ENCODE data around the gene LILRA2. TPM values are rescaled to one million over a fixed set of nuclear protein-coding genes. Genes with fewer than 3 reads are reported as not detected.
"Not testable (repeated sequence)": the region's sequence is repeated elsewhere in the genome, so short reads cannot be mapped to it uniquely, and the experiment has no call there.

Gene LILRA2
- total RNA-seq, 2 experiments from 2014 or later: not detected

DNA sequence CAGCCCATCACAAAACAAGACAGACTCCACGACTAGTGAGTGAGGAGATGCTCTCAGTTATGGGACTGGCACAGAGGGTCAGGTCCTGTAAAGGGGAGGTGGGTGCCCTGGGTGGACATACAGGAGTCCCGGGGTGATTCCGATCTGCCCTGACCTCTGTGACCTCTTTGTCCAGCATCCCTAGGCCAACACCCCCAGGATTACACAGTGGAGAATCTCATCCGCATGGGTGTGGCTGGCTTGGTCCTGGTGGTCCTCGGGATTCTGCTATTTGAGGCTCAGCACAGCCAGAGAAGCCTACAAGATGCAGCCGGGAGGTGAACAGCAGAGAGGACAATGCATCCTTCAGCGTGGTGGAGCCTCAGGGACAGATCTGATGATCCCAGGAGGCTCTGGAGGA, 13.4 kb downstream of the LILRA2 start:
- no peak for ATAC-seq
- H3K27me3 Mint-ChIP-seq: peaks cover 22% of the 10 kb centered on the region

DNA sequence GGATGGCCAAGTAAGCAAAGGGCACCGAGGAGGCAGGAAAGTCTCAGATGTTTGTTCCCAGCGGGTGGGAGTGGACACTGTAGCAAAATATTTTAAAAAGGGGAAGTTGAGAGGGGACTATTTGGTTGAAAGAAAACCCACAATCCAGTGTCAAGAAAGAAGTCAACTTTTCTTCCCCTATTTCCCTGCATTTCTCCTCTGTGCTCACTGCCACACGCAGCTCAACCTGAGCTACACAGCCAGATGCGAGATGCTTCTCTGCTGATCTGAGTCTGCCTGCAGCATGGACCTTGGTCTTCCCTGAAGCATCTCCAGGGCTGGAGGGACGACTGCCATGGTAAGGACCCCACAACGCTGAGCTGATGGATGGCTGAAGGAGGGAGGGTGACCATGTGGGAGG, 19.9 kb downstream of the LILRA2 start, which contains the start of gene LILRA1:
TSS of gene LILRA1 (plus strand) at position 188 of the 400 bp plus-strand sequence. CDS start 613 bp downstream, outside the sequence.
- DNase-seq; H3K27ac Mint-ChIP-seq; POLR2A ChIA-PET; ATAC-seq; H3K36me3 Mint-ChIP-seq (ENCODE audit: low read depth); intact Hi-C loops (cut with micrococcal nuclease); H3K4me1 Mint-ChIP-seq (ENCODE audit: low read depth); CTCF ChIA-PET; H3K9me3 Mint-ChIP-seq; H3K4me3 Mint-ChIP-seq: not testable (repeated sequence)
- H3K27me3 Mint-ChIP-seq: peaks cover 12% of the 10 kb centered on the region

More for the DNA sequence above, 13.4 kb downstream of the LILRA2 start:
- CTCF ChIA-PET: no interaction called here
- peaks cover 1% of the 10 kb centered on the region for H3K36me3 Mint-ChIP-seq (ENCODE audit: low read depth)
- POLR2A ChIA-PET: no interaction called here
- no peak overlapping the region for H3K4me3 Mint-ChIP-seq
- TF ChIP-seq, protein P1, sequence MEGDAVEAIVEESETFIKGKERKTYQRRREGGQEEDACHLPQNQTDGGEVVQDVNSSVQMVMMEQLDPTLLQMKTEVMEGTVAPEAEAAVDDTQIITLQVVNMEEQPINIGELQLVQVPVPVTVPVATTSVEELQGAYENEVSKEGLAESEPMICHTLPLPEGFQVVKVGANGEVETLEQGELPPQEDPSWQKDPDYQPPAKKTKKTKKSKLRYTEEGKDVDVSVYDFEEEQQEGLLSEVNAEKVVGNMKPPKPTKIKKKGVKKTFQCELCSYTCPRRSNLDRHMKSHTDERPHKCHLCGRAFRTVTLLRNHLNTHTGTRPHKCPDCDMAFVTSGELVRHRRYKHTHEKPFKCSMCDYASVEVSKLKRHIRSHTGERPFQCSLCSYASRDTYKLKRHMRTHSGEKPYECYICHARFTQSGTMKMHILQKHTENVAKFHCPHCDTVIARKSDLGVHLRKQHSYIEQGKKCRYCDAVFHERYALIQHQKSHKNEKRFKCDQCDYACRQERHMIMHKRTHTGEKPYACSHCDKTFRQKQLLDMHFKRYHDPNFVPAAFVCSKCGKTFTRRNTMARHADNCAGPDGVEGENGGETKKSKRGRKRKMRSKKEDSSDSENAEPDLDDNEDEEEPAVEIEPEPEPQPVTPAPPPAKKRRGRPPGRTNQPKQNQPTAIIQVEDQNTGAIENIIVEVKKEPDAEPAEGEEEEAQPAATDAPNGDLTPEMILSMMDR (IDR thresholded peaks at IDR 0.05): no peak
- intact Hi-C loops (cut with micrococcal nuclease): no loop called here
- H3K4me1 Mint-ChIP-seq (ENCODE audit: low read depth): no peaks in the 10 kb centered on the region
- no peak overlapping the region for H3K27ac Mint-ChIP-seq
- peaks cover 8% of the 10 kb centered on the region for H3K9me3 Mint-ChIP-seq
- DNase-seq: no peak

DNA sequence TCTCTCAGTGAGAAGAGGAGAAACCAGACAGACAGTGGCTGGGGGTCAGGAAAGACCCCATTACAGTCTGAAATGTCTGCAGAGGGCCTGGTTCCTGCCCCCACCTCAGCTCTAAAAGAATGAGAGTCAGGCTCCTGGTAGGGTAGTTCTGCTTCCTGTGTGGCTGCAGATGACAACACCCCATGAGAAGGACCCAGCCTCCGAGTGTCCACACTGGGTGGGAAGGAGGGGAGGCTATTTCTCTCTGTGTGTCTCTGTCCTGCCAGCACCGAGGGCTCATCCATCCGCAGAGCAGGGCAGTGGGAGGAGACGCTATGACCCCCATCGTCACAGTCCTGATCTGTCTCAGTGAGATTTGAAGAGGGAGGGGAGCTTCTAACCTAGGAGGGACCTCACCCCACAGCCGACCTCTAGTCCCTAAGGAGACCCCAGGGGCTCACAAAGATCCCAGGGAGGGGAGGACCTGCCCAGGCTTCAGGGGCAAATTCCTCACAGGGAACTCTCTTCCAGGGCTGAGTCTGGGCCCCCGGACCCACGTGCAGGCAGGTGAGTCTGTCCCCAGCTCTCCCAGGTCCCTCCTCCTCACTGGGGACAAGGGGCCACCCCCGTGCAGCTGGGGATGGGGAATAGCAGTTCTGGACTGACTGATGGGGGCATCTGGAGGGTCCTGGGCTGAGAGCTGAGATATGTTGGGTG, 20.5 kb downstream of the LILRA2 start:
- ATAC-seq; DNase-seq; H3K4me1 Mint-ChIP-seq (ENCODE audit: low read depth); H3K9me3 Mint-ChIP-seq; POLR2A ChIA-PET; H3K27me3 Mint-ChIP-seq; intact Hi-C loops (cut with micrococcal nuclease); H3K36me3 Mint-ChIP-seq (ENCODE audit: low read depth); CTCF ChIA-PET; H3K4me3 Mint-ChIP-seq; H3K27ac Mint-ChIP-seq: not testable (repeated sequence)

DNA sequence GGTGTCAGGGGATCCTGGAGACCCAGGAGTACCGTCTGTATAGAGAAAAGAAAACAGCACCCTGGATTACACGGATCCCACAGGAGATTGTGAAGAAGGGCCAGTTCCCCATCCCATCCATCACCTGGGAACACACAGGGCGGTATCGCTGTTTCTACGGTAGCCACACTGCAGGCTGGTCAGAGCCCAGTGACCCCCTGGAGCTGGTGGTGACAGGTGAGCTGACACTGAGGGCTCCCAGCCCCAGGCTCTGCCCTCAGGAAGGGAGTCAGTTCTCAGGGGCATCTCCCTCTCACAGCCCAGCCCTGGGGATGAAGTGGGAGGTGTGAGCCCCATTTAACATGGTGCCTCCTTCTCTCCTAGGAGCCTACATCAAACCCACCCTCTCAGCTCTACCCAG, 21.1 kb downstream of the LILRA2 start:
- H3K27me3 Mint-ChIP-seq: peaks cover 10% of the 10 kb centered on the region
- H3K36me3 Mint-ChIP-seq (ENCODE audit: low read depth): no peaks in the 10 kb centered on the region
- DNase-seq (no peak), ATAC-seq (no peak)
- no peak overlapping the region for H3K4me3 Mint-ChIP-seq
- no peak overlapping the region for H3K27ac Mint-ChIP-seq
- intact Hi-C loops (cut with micrococcal nuclease): no loop called here
- no peaks in the 10 kb centered on the region for H3K4me1 Mint-ChIP-seq (ENCODE audit: low read depth)
- POLR2A ChIA-PET: interaction anchor here (0.6 kb wide), 1 partner anchor 227 kb away, joined by 3 read pairs; no protein-coding TSS in a partner anchor
- CTCF ChIA-PET: no interaction called here
- H3K9me3 Mint-ChIP-seq: peaks cover 1% of the 10 kb centered on the region
- TF ChIP-seq, protein P1 (IDR thresholded peaks at IDR 0.05): no peak

DNA sequence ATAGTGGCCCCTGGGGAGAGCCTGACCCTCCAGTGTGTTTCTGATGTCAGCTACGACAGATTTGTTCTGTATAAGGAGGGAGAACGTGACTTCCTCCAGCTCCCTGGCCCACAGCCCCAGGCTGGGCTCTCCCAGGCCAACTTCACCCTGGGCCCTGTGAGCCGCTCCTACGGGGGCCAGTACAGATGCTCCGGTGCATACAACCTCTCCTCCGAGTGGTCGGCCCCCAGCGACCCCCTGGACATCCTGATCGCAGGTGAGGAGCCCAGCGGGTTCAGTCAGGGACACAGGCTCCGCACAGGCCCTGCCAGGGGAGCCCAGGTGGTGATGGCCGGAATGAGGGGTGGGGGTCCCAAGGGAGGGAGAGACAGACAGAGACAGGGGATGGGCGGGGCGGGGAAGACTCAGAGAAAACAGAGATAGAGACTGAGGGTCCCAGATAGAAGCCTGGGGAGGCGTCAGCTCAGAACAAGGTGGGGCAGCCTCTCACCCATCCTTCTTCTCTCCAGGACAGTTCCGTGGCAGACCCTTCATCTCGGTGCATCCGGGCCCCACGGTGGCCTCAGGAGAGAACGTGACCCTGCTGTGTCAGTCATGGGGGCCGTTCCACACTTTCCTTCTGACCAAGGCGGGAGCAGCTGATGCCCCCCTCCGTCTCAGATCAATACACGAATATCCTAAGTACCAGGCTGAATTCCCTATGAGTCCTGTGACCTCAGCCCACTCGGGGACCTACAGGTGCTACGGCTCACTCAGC, 22.3 kb downstream of the LILRA2 start:
- DNase-seq; intact Hi-C loops (cut with micrococcal nuclease); H3K4me1 Mint-ChIP-seq (ENCODE audit: low read depth); H3K9me3 Mint-ChIP-seq; H3K27ac Mint-ChIP-seq; CTCF ChIA-PET; H3K36me3 Mint-ChIP-seq (ENCODE audit: low read depth); H3K4me3 Mint-ChIP-seq; ATAC-seq; POLR2A ChIA-PET; H3K27me3 Mint-ChIP-seq: not testable (repeated sequence)

DNA sequence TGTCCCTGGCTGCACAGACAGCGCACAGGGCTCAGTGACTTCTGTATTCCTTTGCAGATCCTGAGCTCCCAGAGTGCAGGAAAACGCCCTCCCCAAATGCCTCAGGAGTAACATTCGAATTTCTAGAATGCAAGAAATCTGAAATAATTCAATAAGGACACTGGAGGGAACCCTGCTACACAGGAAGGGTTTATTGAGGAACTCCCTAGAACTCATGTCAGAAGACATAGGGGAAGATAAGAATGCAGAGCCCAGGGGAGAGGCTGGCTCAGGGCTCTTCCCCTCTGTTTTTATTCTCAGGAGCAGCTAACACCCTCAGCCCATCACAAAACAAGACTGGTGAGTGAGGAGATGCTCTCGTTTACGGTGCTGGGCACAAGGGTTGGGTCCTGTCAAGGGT, 26.6 kb downstream of the LILRA2 start:
- TF ChIP-seq, protein P1 (IDR thresholded peaks at IDR 0.05): no peak
- no peak overlapping the region for H3K27ac Mint-ChIP-seq
- CTCF ChIA-PET: no interaction called here
- peaks cover 13% of the 10 kb centered on the region for H3K27me3 Mint-ChIP-seq
- DNase-seq: no peak
- no peaks in the 10 kb centered on the region for H3K36me3 Mint-ChIP-seq (ENCODE audit: low read depth)
- H3K9me3 Mint-ChIP-seq: peaks cover 2% of the 10 kb centered on the region
- no peak overlapping the region for H3K4me3 Mint-ChIP-seq
- POLR2A ChIA-PET: interaction anchor here (0.6 kb wide), 1 partner anchor 62 kb away, joined by 3 read pairs; the partner anchor contains the start of gene LILRB4
- intact Hi-C loops (cut with micrococcal nuclease): no loop called here
- no peaks in the 10 kb centered on the region for H3K4me1 Mint-ChIP-seq (ENCODE audit: low read depth)
- ATAC-seq: no peak

Data from activated CD8-positive, alpha-beta T cell treated with anti-CD3 and anti-CD28 coated beads for 36 hours (primary cell).